MM.1S (cell line): ENCODE data around the gene UBE3B.

ENCODE experiments used
- DNase-seq: peaks from one replicate; pipeline ENCODE4 v3.0.0-alpha.2; 2015
- H2AFZ ChIP-seq: fragments of 300-600 bp; sonication (generic); 2 replicates; pipeline ENCODE4 v1.6.0; 2016; ENCODE audit warnings: antibody characterized with exemption, low read length
- H3F3A ChIP-seq: fragments of 300-600 bp; sonication (generic); 2 replicates; pipeline ENCODE4 v1.6.1; 2016; ENCODE audit warnings: mild to moderate bottlenecking, antibody characterized with exemption, low read length, moderate library complexity, mixed read lengths; ENCODE audit not compliant: insufficient read depth
- H3K27ac ChIP-seq: fragments of 300-600 bp; sonication (generic); 2 replicates; pipeline ENCODE4 v1.5.1; 2016; ENCODE audit warnings: mild to moderate bottlenecking, low read length
- H3K27me3 ChIP-seq: fragments of 300-600 bp; sonication (generic); replicated peaks from 2 replicates; pipeline ENCODE4 v1.6.0; 2016; ENCODE audit warnings: low read length; ENCODE audit not compliant: insufficient read depth
- H3K36me3 ChIP-seq: fragments of 300-600 bp; sonication (generic); replicated peaks from 2 replicates; pipeline ENCODE4 v1.6.1; 2016; ENCODE audit warnings: mild to moderate bottlenecking, low read length, mixed read lengths; ENCODE audit not compliant: insufficient read depth
- H3K4me1 ChIP-seq: fragments of 300-600 bp; sonication (generic); 2 replicates; pipeline ENCODE4 v1.6.1; 2016; ENCODE audit warnings: low read length, mixed read lengths
- H3K4me2 ChIP-seq: fragments of 300-600 bp; sonication (generic); 2 replicates; pipeline ENCODE4 v1.6.0; 2016; ENCODE audit warnings: low read depth, low read length
- H3K4me3 ChIP-seq: fragments of 300-600 bp; sonication (generic); 2 replicates; pipeline ENCODE4 v1.5.1; 2016; ENCODE audit warnings: low read length, mixed read lengths
- H3K79me2 ChIP-seq: fragments of 300-600 bp; sonication (generic); 2 replicates; pipeline ENCODE4 v1.6.1; 2016; ENCODE audit warnings: mixed run types, low read length, mixed read lengths
- H3K9ac ChIP-seq: fragments of 300-600 bp; sonication (generic); 2 replicates; pipeline ENCODE4 v1.6.1; 2016; ENCODE audit warnings: low read length, mixed read lengths
- H3K9me2 ChIP-seq: fragments of 300-600 bp; sonication (generic); replicated peaks from 2 replicates; pipeline ENCODE4 v1.6.1; 2016; ENCODE audit warnings: mild to moderate bottlenecking, low read length, mixed read lengths; ENCODE audit not compliant: insufficient read depth
- H3K9me3 ChIP-seq: fragments of 300-600 bp; sonication (generic); replicated peaks from 2 replicates; pipeline ENCODE4 v1.6.1; 2016; ENCODE audit warnings: mild to moderate bottlenecking, low read length, mixed read lengths; ENCODE audit not compliant: insufficient read depth
- H4K20me1 ChIP-seq: fragments of 300-600 bp; sonication (generic); 2 replicates; pipeline ENCODE4 v1.6.1; 2016; ENCODE audit warnings: mild to moderate bottlenecking, low read length, moderate library complexity, mixed read lengths; ENCODE audit not compliant: insufficient read depth
- CTCF ChIP-seq: fragments of 300-600 bp; sonication (generic); IDR thresholded peaks from 2 replicates; pipeline ENCODE4 v1.5.1; 2016; ENCODE audit warnings: antibody characterized with exemption, low read length, mixed read lengths
- EZH2 ChIP-seq: fragments of 300-600 bp; sonication (generic); optimal IDR thresholded peaks from 2 replicates; pipeline ENCODE3; 2017; ENCODE audit warnings: low read depth, mild to moderate bottlenecking, antibody characterized with exemption, low read length, mixed read lengths
- EZH2phosphoT487 ChIP-seq: fragments of 300-600 bp; sonication (generic); IDR thresholded peaks from 2 replicates; pipeline ENCODE4 v1.6.1; 2018; ENCODE audit warnings: antibody characterized with exemption, low read length

UBE3B gene

GRCh38 chr12:109479761-109480160, 2.3 kb downstream of the UBE3B start:
- no peaks in the 10 kb centered on the region for H3K36me3 ChIP-seq
- no peak overlapping the region for H3K9ac ChIP-seq

GRCh38 chr12:109480356-109480755, 2.9 kb downstream of the UBE3B start:
- TF ChIP-seq EZH2, result no peak
- no peak for TF ChIP-seq CTCF
- no peak for TF ChIP-seq EZH2phosphoT487
- Histone ChIP-seq H3K9me3 (no peaks in the 10 kb centered on the region), H3K27ac (no peak overlapping the region), H3F3A (no peaks in the 10 kb centered on the region), H3K9ac (no peak overlapping the region), H3K4me1 (peaks cover 9% of the 10 kb centered on the region), H3K79me2 (peaks cover 52% of the 10 kb centered on the region), H3K4me2 (no peak overlapping the region), H3K27me3 (no peaks in the 10 kb centered on the region), H3K36me3 (no peaks in the 10 kb centered on the region), H3K9me2 (no peaks in the 10 kb centered on the region), H3K4me3 (no peak overlapping the region), H2AFZ (no peak overlapping the region), H4K20me1 (no peaks in the 10 kb centered on the region)
- DNase-seq, result no peak

More at GRCh38 chr12:109479761-109480160, 2.3 kb downstream of the UBE3B start:
- Histone ChIP-seq H3K27ac (no peak overlapping the region), H2AFZ (no peak overlapping the region), H3K9me3 (no peaks in the 10 kb centered on the region), H3K4me1 (peaks cover 9% of the 10 kb centered on the region), H3K27me3 (no peaks in the 10 kb centered on the region), H3K79me2 (peaks cover 58% of the 10 kb centered on the region), H3K4me2 (no peak overlapping the region), H4K20me1 (no peaks in the 10 kb centered on the region), H3K4me3 (no peak overlapping the region), H3F3A (no peaks in the 10 kb centered on the region), H3K9me2 (no peaks in the 10 kb centered on the region)
- TF ChIP-seq EZH2, result no peak
- TF ChIP-seq CTCF, result no peak
- no peak for TF ChIP-seq EZH2phosphoT487
- no peak for DNase-seq

GRCh38 chr12:109481863-109482262, 4.4 kb downstream of the UBE3B start:
- H3K9me3 ChIP-seq, result no peaks in the 10 kb centered on the region
- H3K27ac ChIP-seq, result no peak overlapping the region
- H3K36me3 ChIP-seq, result no peaks in the 10 kb centered on the region
- H3K4me3 ChIP-seq, result no peak overlapping the region
- no peak for DNase-seq
- no peaks in the 10 kb centered on the region for H4K20me1 ChIP-seq
- H2AFZ ChIP-seq, result no peak overlapping the region
- no peak overlapping the region for H3K4me2 ChIP-seq
- TF ChIP-seq EZH2phosphoT487 (no peak), CTCF (no peak), EZH2 (no peak)
- H3K9me2 ChIP-seq, result no peaks in the 10 kb centered on the region
- H3K27me3 ChIP-seq, result no peaks in the 10 kb centered on the region
- H3K79me2 ChIP-seq, result peaks cover 37% of the 10 kb centered on the region
- no peaks in the 10 kb centered on the region for H3F3A ChIP-seq
- H3K9ac ChIP-seq, result no peak overlapping the region
- no peaks in the 10 kb centered on the region for H3K4me1 ChIP-seq
